Activated T-helper 1 cell treated with Interleukin-2 at 50 U/mL for 16 hours (primary cell): ENCODE data around the gene TREML4.

Experiments
- DNase-seq: peaks from one replicate; pipeline ENCODE4 v3.0.0-alpha.2; 2020; ENCODE audit warnings: low read depth

The TREML4 gene

GRCh38 chr6:41252401-41253169 is 24.4 kb downstream of the TREML4 start:
- no peak for DNase-seq

GRCh38 chr6:41255110-41255509 is 27.0 kb downstream of the TREML4 start:
- DNase-seq = no peak

GRCh38 chr6:41255638-41256246 is 27.6 kb downstream of the TREML4 start:
- DNase-seq = no peak

GRCh38 chr6:41256383-41256782 is 28.2 kb downstream of the TREML4 start:
- no peak for DNase-seq

GRCh38 chr6:41257369-41258195 is 29.4 kb downstream of the TREML4 start:
- DNase-seq = no peak

GRCh38 chr6:41258196-41258493 is 30.0 kb downstream of the TREML4 start:
- DNase-seq = no peak

- DNase-seq = no peak
These were observed 34.3 kb downstream of the TREML4 start for GRCh38 chr6:41262401-41262800.

GRCh38 chr6:41263267-41263666 is 35.1 kb downstream of the TREML4 start:
- no peak for DNase-seq

GRCh38 chr6:41266541-41266940 is 38.4 kb downstream of the TREML4 start:
- no peak for DNase-seq

GRCh38 chr6:41268478-41268877 is 40.3 kb downstream of the TREML4 start:
- DNase-seq = no peak

- no peak for DNase-seq
These were observed 41.0 kb downstream of the TREML4 start for GRCh38 chr6:41269166-41269565.

- DNase-seq = no peak
These were observed 41.6 kb downstream of the TREML4 start for GRCh38 chr6:41269716-41270115.

GRCh38 chr6:41271901-41272395 is 43.8 kb downstream of the TREML4 start:
- DNase-seq = no peak

GRCh38 chr6:41272591-41273240 is 44.6 kb downstream of the TREML4 start:
- no peak for DNase-seq

- no peak for DNase-seq
These were observed 45.6 kb downstream of the TREML4 start for GRCh38 chr6:41273714-41274113.

GRCh38 chr6:41274256-41274655 is 46.1 kb downstream of the TREML4 start:
- DNase-seq = no peak

- DNase-seq = no peak
These were observed 47.3 kb downstream of the TREML4 start for GRCh38 chr6:41275489-41275888.

GRCh38 chr6:41277605-41278004 is 49.5 kb downstream of the TREML4 start:
- no peak for DNase-seq

GRCh38 chr6:41278699-41279405 is 50.7 kb downstream of the TREML4 start:
- peak; percentile 24 for DNase-seq

GRCh38 chr6:41280381-41281057 is 52.4 kb downstream of the TREML4 start:
- no peak for DNase-seq

- DNase-seq = no peak
These were observed 55.5 kb downstream of the TREML4 start for GRCh38 chr6:41283600-41283999.
